H1 (cell line): ENCODE data around the gene SRRM5. TPM values are rescaled to one million over a fixed set of nuclear protein-coding genes. Genes with fewer than 3 reads are reported as not detected.
A peak's percentile ranks its signal among the peaks of the same experiment; 100 is the strongest.

ENCODE experiments used
- CTCF ChIA-PET: fragments of 300-600 bp; sonication (Branson Sonifier 250); formaldehyde crosslinking; loops from one replicate; lab custom pipeline; 2021; ENCODE audit not compliant: partially characterized antibody; lab: Charles Lee
- POLR2A ChIA-PET: fragments of 300-600 bp; sonication (Branson Sonifier 250); formaldehyde crosslinking; loops from one replicate; lab custom pipeline; 2021; ENCODE audit warnings: inconsistent platforms; ENCODE audit not compliant: partially characterized antibody; lab: Charles Lee
- DNase-seq, 2 experiments: peaks; one replicate each; pipeline versions ENCODE4 v3.0.0 to v3.0.0-alpha.2; 2010 to 2022; ENCODE audit warnings: low spot score in 2 of 2, low read depth in 1 of 2, mixed read lengths in 1 of 2
- FAIRE-seq: peaks from 2 replicates; lab custom pipeline; 2011; peaks lifted over from hg19 to GRCh38; lab: Jason Lieb, UNC
- H2AFZ ChIP-seq: 2 replicates; pipeline ENCODE4 v1.8.1; 2012; ENCODE audit warnings: low read length, inconsistent platforms
- H2AK5ac ChIP-seq: 2 replicates; pipeline ENCODE4 v1.6.1; 2013; ENCODE audit warnings: low read depth, low read length
- H2BK120ac ChIP-seq: replicated peaks from 2 replicates; pipeline ENCODE3; 2013; ENCODE audit warnings: low read depth, low read length, inconsistent platforms
- H2BK12ac ChIP-seq: 2 replicates; pipeline ENCODE4 v1.6.1; 2013; ENCODE audit warnings: low read depth, low read length
- H2BK15ac ChIP-seq: 2 replicates; pipeline ENCODE4 v1.6.1; 2013; ENCODE audit warnings: low read length
- H2BK20ac ChIP-seq: 2 replicates; pipeline ENCODE4 v1.6.1; 2013; ENCODE audit warnings: low read length
- H2BK5ac ChIP-seq: 2 replicates; pipeline ENCODE4 v1.6.1; 2013; ENCODE audit warnings: low read depth, low read length
- H3K14ac ChIP-seq: 2 replicates; pipeline ENCODE4 v1.6.1; 2013; ENCODE audit warnings: inconsistent platforms; ENCODE audit not compliant: insufficient read length
- H3K18ac ChIP-seq: 2 replicates; pipeline ENCODE4 v1.6.1; 2013; ENCODE audit warnings: low read length; ENCODE audit errors: extremely low read depth
- H3K23ac ChIP-seq: 2 replicates; pipeline ENCODE4 v1.6.1; 2013; ENCODE audit warnings: inconsistent platforms; ENCODE audit not compliant: insufficient read length
- H3K23me2 ChIP-seq: 2 replicates; pipeline ENCODE4 v1.6.1; 2013; ENCODE audit warnings: low read depth, low read length
- H3K27ac ChIP-seq: 2 replicates; pipeline ENCODE4 v1.6.1; 2011; ENCODE audit warnings: low read depth, low read length, inconsistent platforms
- H3K27me3 ChIP-seq, 4 experiments: replicated peaks in 1 of 4; 1 replicate in 1 of 4; 2 replicates in 3 of 4; pipeline versions ENCODE4 v1.6.1 to v1.8.1; 2011 to 2013; ENCODE audit warnings: low read length in 3 of 4, mild to moderate bottlenecking in 3 of 4, inconsistent platforms in 2 of 4, mixed read lengths in 2 of 4, moderate library complexity in 1 of 4; ENCODE audit not compliant: control insufficient read depth in 3 of 4, insufficient read depth in 3 of 4; ENCODE audit errors: extremely low read depth in 1 of 4
- H3K36me3 ChIP-seq, 4 experiments: 2 replicates each; pipeline versions ENCODE4 v1.6.1 to v1.8.1; 2011 to 2013; ENCODE audit warnings: mild to moderate bottlenecking in 4 of 4, low read length in 3 of 4, moderate library complexity in 2 of 4, control low read depth in 1 of 4, inconsistent platforms in 1 of 4; ENCODE audit not compliant: insufficient read depth in 4 of 4, control insufficient read depth in 2 of 4
- H3K4ac ChIP-seq: replicated peaks from 2 replicates; pipeline ENCODE3; 2013; ENCODE audit warnings: low read length, low read depth, mixed read lengths, inconsistent platforms; ENCODE audit not compliant: insufficient read length
- H3K4me1 ChIP-seq, 4 experiments: replicated peaks in 1 of 4; 1 replicate in 1 of 4; 2 replicates in 3 of 4; pipeline versions ENCODE4 v1.6.1 to v1.8.1; 2011 to 2013; ENCODE audit warnings: low read length in 3 of 4, inconsistent platforms in 2 of 4, mixed read lengths in 1 of 4; ENCODE audit not compliant: insufficient read depth in 4 of 4, control insufficient read depth in 3 of 4
- H3K4me2 ChIP-seq, 2 experiments: 2 replicates each; pipeline versions ENCODE4 v1.6.1 to v1.8.1; 2011 to 2013; ENCODE audit warnings: low read depth in 2 of 2, low read length in 2 of 2, control low read depth in 1 of 2, inconsistent platforms in 1 of 2, mild to moderate bottlenecking in 1 of 2; ENCODE audit not compliant: insufficient read depth in 1 of 2
- H3K4me3 ChIP-seq, 4 experiments: fragments of 200-600, 300-600 bp in 1 of 4; sonication (generic), shearing (Covaris generic), sonication (Bioruptor Twin) in 1 of 4; 2 replicates each; pipeline versions ENCODE4 v1.5.1 to v1.8.1; 2011 to 2016; ENCODE audit warnings: low read length in 4 of 4, low read depth in 3 of 4, control low read depth in 2 of 4, inconsistent platforms in 2 of 4, mild to moderate bottlenecking in 2 of 4, mixed read lengths in 1 of 4, moderate library complexity in 1 of 4; ENCODE audit not compliant: insufficient read depth in 2 of 4; ENCODE audit errors: extremely low read depth in 1 of 4
- H3K56ac ChIP-seq: replicated peaks from 2 replicates; pipeline ENCODE3; 2013; ENCODE audit warnings: low read depth, mild to moderate bottlenecking, mixed read lengths, low read length, inconsistent platforms; ENCODE audit not compliant: insufficient read length
- H3K79me1 ChIP-seq: 2 replicates; pipeline ENCODE4 v1.6.1; 2013; ENCODE audit warnings: low read depth, low read length, control low read depth
- H3K79me2 ChIP-seq, 2 experiments: 2 replicates each; pipeline versions ENCODE4 v1.6.1 to v1.8.1; 2012 to 2013; ENCODE audit warnings: low read length in 2 of 2, mild to moderate bottlenecking in 2 of 2, inconsistent platforms in 1 of 2; ENCODE audit not compliant: insufficient read depth in 2 of 2, control insufficient read depth in 1 of 2
- H3K9ac ChIP-seq, 4 experiments: replicated peaks in 1 of 4; 1 replicate in 1 of 4; 2 replicates in 3 of 4; pipeline versions ENCODE4 v1.6.1 to v1.8.1; 2011 to 2013; ENCODE audit warnings: low read depth in 3 of 4, low read length in 3 of 4, control low read depth in 2 of 4, mild to moderate bottlenecking in 2 of 4, moderate library complexity in 2 of 4, inconsistent platforms in 1 of 4; ENCODE audit errors: extremely low read depth in 1 of 4
- H3K9me3 ChIP-seq, 2 experiments: 2 replicates each; pipeline versions ENCODE4 v1.6.1 to v1.8.1; 2012 to 2013; ENCODE audit warnings: mild to moderate bottlenecking in 2 of 2, moderate library complexity in 2 of 2, control low read depth in 1 of 2, inconsistent platforms in 1 of 2, low read depth in 1 of 2, low read length in 1 of 2, mixed read lengths in 1 of 2; ENCODE audit not compliant: insufficient read depth in 2 of 2
- H4K20me1 ChIP-seq, 2 experiments: replicated peaks in 1 of 2; 2 replicates each; pipeline versions ENCODE3 to v1.8.1; 2011 to 2013; ENCODE audit warnings: inconsistent platforms in 2 of 2, low read length in 2 of 2, mild to moderate bottlenecking in 1 of 2; ENCODE audit not compliant: insufficient read depth in 2 of 2, control insufficient read depth in 1 of 2
- H4K5ac ChIP-seq: 2 replicates; pipeline ENCODE4 v1.6.1; 2013; ENCODE audit warnings: low read length, low read depth, mixed read lengths, inconsistent platforms; ENCODE audit not compliant: insufficient read length
- H4K8ac ChIP-seq: 2 replicates; pipeline ENCODE4 v1.8.0; 2013; ENCODE audit warnings: mild to moderate bottlenecking, moderate library complexity, low read length, inconsistent platforms; ENCODE audit not compliant: insufficient read depth; ENCODE audit errors: extremely low read depth
- H4K91ac ChIP-seq: replicated peaks from 2 replicates; pipeline ENCODE3; 2013; ENCODE audit warnings: low read length, mixed read lengths, inconsistent platforms; ENCODE audit not compliant: insufficient read length
- FOSL1 ChIP-seq: IDR thresholded peaks from 2 replicates; pipeline ENCODE4 v1.6.1; 2011; ENCODE audit warnings: mild to moderate bottlenecking, low read depth, low read length, moderate library complexity; ENCODE audit not compliant: insufficient read depth
- WGBS, 2 experiments: shearing (Covaris generic) in 1 of 2; methylation state at CpG; one replicate each; pipeline versions ENCODE4 v1.1.6 to v1.1.7; 2013 to 2015; ENCODE audit warnings: low lambda C conversion rate in 2 of 2, mixed read lengths in 2 of 2, inconsistent platforms in 1 of 2, low coverage in 1 of 2, missing lambda C conversion rate in 1 of 2; ENCODE audit not compliant: insufficient replicate concordance in 2 of 2, insufficient coverage in 1 of 2, insufficient read length in 1 of 2; ENCODE audit errors: extremely low coverage in 1 of 2, missing lambda C conversion rate in 1 of 2; 5-methylcytosine and 5-hydroxymethylcytosine counted together
- polyA plus RNA-seq, 7 experiments: library from polyadenylated mRNA; depleted of rRNA in 3 of 7; stranded (reverse) in 5 of 7; unstranded in 2 of 7; fragments of >200 nt in 5 of 7; fragments of 200-250 nt in 2 of 7; gene quantifications; 1 replicate in 5 of 7; 2 replicates in 1 of 7; 4 replicates in 1 of 7; pipeline versions ENCODE4 v1.2.1 to v1.2.3, GENCODE V29; 2011 to 2013; ENCODE audit warnings: missing spikeins in 2 of 7, mixed read lengths in 2 of 7
- total RNA-seq: library from RNA; stranded (reverse); fragmentation: NEBNext Ultra II Directional; extraction: Animal tissue kit (Norgen Biotek cat#: 25700); gene quantifications from 2 replicates; pipeline ENCODE4 v1.2.1, GENCODE V29; 2021
- TF ChIP-seq, protein P1 (sequence below): IDR thresholded peaks from 2 replicates; pipeline ENCODE4 v1.6.1; 2011; ENCODE audit warnings: low read depth, mild to moderate bottlenecking, low read length; ENCODE audit not compliant: insufficient read depth

The SRRM5 gene
- total and polyA plus RNA-seq, 2 of the 8 experiments (the other 6 are each of a cell fraction or from before 2014, with no cell fraction given): 0.06 to 0.11 TPM

GRCh38 chr19:43578787-43579186 lies 33.1 kb upstream of the SRRM5 start:
- H3K23me2 ChIP-seq: peaks cover 25% of the 10 kb centered on the region
- CTCF ChIA-PET: interaction anchor here (1.0 to 3.3 kb wide), 2 partner anchors 16 to 23 kb away, joined by 3 to 25 read pairs; partner anchors contain the start of gene IRGQ
- FAIRE-seq: no peak

More at GRCh38 chr19:43578787-43579186, 33.1 kb upstream of the SRRM5 start:
- Histone ChIP-seq H3K9ac (peak overlapping the region in 1 of 4 experiments; percentile 32; a peak in 1 of 7 replicates), H4K5ac (no peak overlapping the region), H3K18ac (no peak overlapping the region), H3K9me3 (no peaks in the 10 kb centered on the region), H4K91ac (no peak overlapping the region), H2BK15ac (no peak overlapping the region)
- POLR2A ChIA-PET: interaction anchor here (3.6 kb wide), 1 partner anchor 11 kb away, joined by 14 read pairs; no protein-coding TSS in a partner anchor
- TF ChIP-seq FOSL1: no peak
- TF ChIP-seq, protein P1, sequence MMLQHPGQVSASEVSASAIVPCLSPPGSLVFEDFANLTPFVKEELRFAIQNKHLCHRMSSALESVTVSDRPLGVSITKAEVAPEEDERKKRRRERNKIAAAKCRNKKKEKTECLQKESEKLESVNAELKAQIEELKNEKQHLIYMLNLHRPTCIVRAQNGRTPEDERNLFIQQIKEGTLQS: no peak
- TF ChIP-seq, all 59 proteins: peak for 0
- no peak overlapping the region for H3K14ac ChIP-seq
- no peak overlapping the region for H3K27ac ChIP-seq
- no peak overlapping the region for H2BK20ac ChIP-seq
- H3K4me3 ChIP-seq: no peak overlapping the region
- H2BK5ac ChIP-seq: no peak overlapping the region
- H3K4me1 ChIP-seq: peaks cover 0 to 19% (median 12%) of the 10 kb centered on the region in 4 experiments; a peak in 6 of 7 replicates
- no peak overlapping the region for H2BK120ac ChIP-seq
- H3K56ac ChIP-seq: no peak overlapping the region
- peaks cover 0 to 8% of the 10 kb centered on the region in 2 experiments; a peak in 2 of 4 replicates for H3K79me2 ChIP-seq
- no peak for DNase-seq
- no peak overlapping the region for H2AFZ ChIP-seq
- no peaks in the 10 kb centered on the region for H4K20me1 ChIP-seq
- H3K4me2 ChIP-seq: no peak overlapping the region; a peak in 1 of 4 replicates
- no peak overlapping the region for H4K8ac ChIP-seq
- WGBS, 2 experiments: 94% methylated on average over 3 of the region's 3 CpGs; no CpG with 5 or more reads in 1 of the 2 experiments
- H2BK12ac ChIP-seq: no peak overlapping the region
- no peak overlapping the region for H3K4ac ChIP-seq
- H3K23ac ChIP-seq: no peak overlapping the region
- no peaks in the 10 kb centered on the region for H3K27me3 ChIP-seq
- H3K36me3 ChIP-seq: no peaks in the 10 kb centered on the region
- H3K79me1 ChIP-seq: peaks cover 9% of the 10 kb centered on the region
- no peak overlapping the region for H2AK5ac ChIP-seq
